Astrocyte (in vitro differentiated cells and primary cell): ENCODE data around the gene TMEM179.

ENCODE experiments used
- CTCF ChIP-seq: IDR thresholded peaks from 2 replicates; pipeline ENCODE4 v1.5.1; 2011; ENCODE audit warnings: low read depth, mild to moderate bottlenecking, inconsistent platforms, low read length, moderate library complexity; ENCODE audit not compliant: insufficient read depth
- EZH2 ChIP-seq: IDR thresholded peaks from 2 replicates; pipeline ENCODE4 v1.6.1; 2012; ENCODE audit warnings: mild to moderate bottlenecking, low read length, inconsistent platforms; ENCODE audit not compliant: insufficient read depth

- TF ChIP-seq CTCF (no peak), EZH2 (no peak)
Observed at GRCh38 chr14:104590240-104590965, 14.2 kb downstream of the TMEM179 start.
